Glomerular endothelial cell (primary cell): Measurements from ENCODE around the gene LCA5. TPM values are rescaled to one million over a fixed set of nuclear protein-coding genes. Genes with fewer than 3 reads are reported as not detected.
"Not testable (repeated sequence)": the region's sequence is repeated elsewhere in the genome, so short reads cannot be mapped to it uniquely, and the experiment has no call there.

Experiments used
- DNase-seq: peaks from one replicate; pipeline ENCODE4 v3.0.0-alpha.2; 2011; ENCODE audit warnings: low read depth, low spot score; ENCODE audit errors: extremely low read depth
- total RNA-seq: library from RNA; depleted of rRNA; stranded (reverse); fragments of >200 nt; gene quantifications from 2 replicates; pipeline ENCODE4 v1.2.3, GENCODE V29; 2015

Gene LCA5
- total RNA-seq, 1 donor from 2014 or later, result 3.3 TPM

GRCh38 chr6:79538106-79538971 lies 1.1 kb upstream of the LCA5 start:
- no peak for DNase-seq

GRCh38 chr6:79536585-79536953 lies 661 bp downstream of the LCA5 start:
- no peak for DNase-seq

- DNase-seq, result not testable (repeated sequence)
Measured at GRCh38 chr6:79529567-79529966, 7.7 kb downstream of the LCA5 start.

- no peak for DNase-seq
Measured at GRCh38 chr6:79526897-79527296, 10.3 kb downstream of the LCA5 start.

- no peak for DNase-seq
Measured at GRCh38 chr6:79525272-79526100, 11.7 kb downstream of the LCA5 start.

- DNase-seq, result no peak
Measured at GRCh38 chr6:79524065-79524464, 13.2 kb downstream of the LCA5 start.

- no peak for DNase-seq
Measured at GRCh38 chr6:79522609-79523008, 14.6 kb downstream of the LCA5 start.

GRCh38 chr6:79520534-79520933 lies 16.7 kb downstream of the LCA5 start:
- DNase-seq, result no peak

- no peak for DNase-seq
Measured at GRCh38 chr6:79518842-79519241, 18.4 kb downstream of the LCA5 start.

- DNase-seq, result no peak
Measured at GRCh38 chr6:79515436-79515835, 21.8 kb downstream of the LCA5 start.

GRCh38 chr6:79513111-79513510 lies 24.1 kb downstream of the LCA5 start:
- DNase-seq, result no peak

GRCh38 chr6:79512014-79512413 lies 25.2 kb downstream of the LCA5 start:
- DNase-seq, result no peak

- no peak for DNase-seq
Measured at GRCh38 chr6:79510707-79511106, 26.5 kb downstream of the LCA5 start.

- no peak for DNase-seq
Measured at GRCh38 chr6:79506251-79506650, 31.0 kb downstream of the LCA5 start.

- no peak for DNase-seq
Measured at GRCh38 chr6:79504372-79504771, 32.9 kb downstream of the LCA5 start.

GRCh38 chr6:79498842-79499241 lies 38.4 kb downstream of the LCA5 start:
- no peak for DNase-seq

GRCh38 chr6:79495246-79495645 lies 42.0 kb downstream of the LCA5 start:
- DNase-seq, result no peak

- DNase-seq, result no peak
Measured at GRCh38 chr6:79494841-79495240, 42.4 kb downstream of the LCA5 start.

- no peak for DNase-seq
Measured at GRCh38 chr6:79470728-79471127, 66.5 kb downstream of the LCA5 start.

GRCh38 chr6:79469376-79470246 lies 67.6 kb downstream of the LCA5 start:
- no peak for DNase-seq

- DNase-seq, result no peak
Measured at GRCh38 chr6:79468587-79468986, 68.6 kb downstream of the LCA5 start.
